Urothelium cell line (cell line): ENCODE data around the gene NUP62.

Source experiments
- DNase-seq: peaks from one replicate; pipeline ENCODE4 v3.0.0; 2011; ENCODE audit warnings: low spot score, mixed read lengths
- FAIRE-seq: peaks from 2 replicates; lab custom pipeline; 2011; peaks lifted over from hg19 to GRCh38; lab: Jason Lieb, UNC

NUP62 gene

GRCh38 chr19:49906879-49907564 is 22.3 kb downstream of the NUP62 start:
- no peak for DNase-seq
- FAIRE-seq = no peak

- FAIRE-seq = no peak
- DNase-seq = no peak
Observed at GRCh38 chr19:49904136-49904535, 25.2 kb downstream of the NUP62 start.

GRCh38 chr19:49896863-49897621 is 32.3 kb downstream of the NUP62 start, which contains the start of gene IL4I1:
Gene IL4I1 (minus strand): TSS chr19:49896887. CDS start chr19:49896160, 727 bp downstream.
- no peak for FAIRE-seq

GRCh38 chr19:49895566-49896297 is 33.6 kb downstream of the NUP62 start:
- no peak for DNase-seq
- FAIRE-seq = no peak

More at GRCh38 chr19:49896863-49897621, 32.3 kb downstream of the NUP62 start, which contains the start of gene IL4I1:
- peak; percentile 36 for DNase-seq

- FAIRE-seq = no peak
Observed at GRCh38 chr19:49894879-49895565, 34.3 kb downstream of the NUP62 start.

GRCh38 chr19:49894011-49894664 is 35.2 kb downstream of the NUP62 start:
- FAIRE-seq (no peak), DNase-seq (no peak)

More at GRCh38 chr19:49894879-49895565, 34.3 kb downstream of the NUP62 start:
- DNase-seq = no peak

- DNase-seq (no peak), FAIRE-seq (no peak)
Observed at GRCh38 chr19:49892716-49893115, 36.6 kb downstream of the NUP62 start.

- FAIRE-seq (no peak), DNase-seq (no peak)
Observed at GRCh38 chr19:49891393-49891792, 37.9 kb downstream of the NUP62 start.

- DNase-seq (no peak), FAIRE-seq (no peak)
Observed at GRCh38 chr19:49890349-49891311, 38.7 kb downstream of the NUP62 start.

GRCh38 chr19:49889687-49890348 is 39.5 kb downstream of the NUP62 start:
- DNase-seq = no peak
- no peak for FAIRE-seq

- DNase-seq (no peak), FAIRE-seq (no peak)
Observed at GRCh38 chr19:49889038-49889686, 40.1 kb downstream of the NUP62 start.

GRCh38 chr19:49888510-49888824 is 40.8 kb downstream of the NUP62 start:
- FAIRE-seq (no peak), DNase-seq (no peak)

- no peak for DNase-seq
- no peak for FAIRE-seq
Observed at GRCh38 chr19:49887665-49888509, 41.4 kb downstream of the NUP62 start.

GRCh38 chr19:49887037-49887664 is 42.2 kb downstream of the NUP62 start:
- FAIRE-seq (no peak), DNase-seq (no peak)

- no peak for FAIRE-seq
- DNase-seq = no peak
Observed at GRCh38 chr19:49884760-49885159, 44.5 kb downstream of the NUP62 start.

GRCh38 chr19:49884109-49884508 is 45.2 kb downstream of the NUP62 start:
- FAIRE-seq (no peak), DNase-seq (no peak)

- DNase-seq = no peak
- FAIRE-seq = no peak
Observed at GRCh38 chr19:49883094-49883493, 46.2 kb downstream of the NUP62 start.
